ENCODE results near the gene ARID1B.

ARID1B gene

GRCh38 chr6:157134402-157135047 lies 357.3 kb downstream of the ARID1B start:
- no peak for DNase-seq (ENCODE audit: low spot score)
- TF ChIP-seq CTCF (IDR thresholded peaks at IDR 0.05; ENCODE audit: extremely low read depth, missing control alignments) = no peak

- no peak for DNase-seq (ENCODE audit: low spot score)
- TF ChIP-seq CTCF (IDR thresholded peaks at IDR 0.05; ENCODE audit: extremely low read depth, missing control alignments) = no peak
Observed at GRCh38 chr6:157135691-157136090, 358.5 kb downstream of the ARID1B start.

- no peak for TF ChIP-seq CTCF (IDR thresholded peaks at IDR 0.05; ENCODE audit: extremely low read depth, missing control alignments)
- no peak for DNase-seq (ENCODE audit: low spot score)
Observed at GRCh38 chr6:157137501-157137900, 360.3 kb downstream of the ARID1B start.

GRCh38 chr6:157139054-157139708 lies 362.0 kb downstream of the ARID1B start:
- TF ChIP-seq CTCF (IDR thresholded peaks at IDR 0.05; ENCODE audit: extremely low read depth, missing control alignments) = no peak
- DNase-seq (ENCODE audit: low spot score) = no peak

DNA sequence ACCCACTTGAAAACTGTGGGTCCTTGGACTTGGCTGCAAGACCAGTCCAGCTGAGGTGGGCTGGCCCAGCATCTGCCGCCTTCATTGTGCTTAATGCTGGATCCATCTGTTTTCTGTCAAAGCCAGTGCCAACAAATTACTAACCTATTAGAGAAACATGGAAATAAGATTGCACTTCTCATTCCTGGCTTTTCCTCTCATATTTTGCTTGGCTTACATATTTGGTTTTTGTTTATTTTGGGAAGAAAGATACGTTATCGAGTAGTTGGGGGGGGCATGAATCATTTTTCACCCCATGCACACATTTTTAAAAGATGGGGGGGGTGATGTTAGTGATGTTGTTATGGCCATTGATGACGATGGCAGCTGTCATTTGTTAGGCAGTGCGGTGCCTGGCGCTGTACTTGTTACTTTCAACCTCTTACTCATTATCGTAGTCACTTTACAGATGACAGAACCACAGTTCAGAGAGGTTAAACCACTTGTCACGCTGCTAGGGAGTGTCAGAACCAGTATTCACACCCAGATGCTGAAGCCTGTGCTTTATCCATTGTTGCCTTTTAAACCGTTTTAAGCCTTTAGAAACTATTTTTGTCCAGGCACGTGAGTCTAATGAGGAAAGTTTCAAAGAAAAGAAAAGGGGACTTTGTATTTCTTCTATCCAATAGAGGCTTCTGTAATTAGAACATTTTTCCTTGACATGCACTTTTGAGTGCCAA lies 366.2 kb downstream of the ARID1B start:
- no peak for DNase-seq (ENCODE audit: low spot score)

GRCh38 chr6:157143890-157144798 lies 367.0 kb downstream of the ARID1B start:
- TF ChIP-seq CTCF (IDR thresholded peaks at IDR 0.05; ENCODE audit: extremely low read depth, missing control alignments) = no peak
- DNase-seq (ENCODE audit: low spot score) = no peak

More for the DNA sequence above, 366.2 kb downstream of the ARID1B start:
- TF ChIP-seq CTCF (IDR thresholded peaks at IDR 0.05; ENCODE audit: extremely low read depth, missing control alignments) = no peak
